ENCODE data around the gene FMNL2. TPM values are rescaled to one million over a fixed set of nuclear protein-coding genes. Genes with fewer than 3 reads are reported as not detected.
"Not testable (repeated sequence)": the region's sequence is repeated elsewhere in the genome, so short reads cannot be mapped to it uniquely, and the experiment has no call there.

Gene FMNL2
- total RNA-seq, 1 experiment from 2014 or later = 33.6 TPM

- Mint-ChIP-seq H3K27me3 (ENCODE audit: low read depth) (no peaks in the 10 kb centered on the region), H3K36me3 (ENCODE audit: insufficient read depth in 1 of 3, low read depth in 3 of 3) (peaks cover 0 to 3% (median 0%) of the 10 kb centered on the region in 3 experiments; a peak in 2 of 7 replicates), H3K27ac (no peak overlapping the region), H3K4me1 (peaks cover 22 to 24% of the 10 kb centered on the region in 2 experiments), H3K9me3 (no peaks in the 10 kb centered on the region), H3K4me3 (no peak overlapping the region)
- H3K27ac ChIP-seq (ENCODE audit: insufficient read length, low read depth, low read length) = no peak overlapping the region
- H4K8ac ChIP-seq (replicated peaks; ENCODE audit: insufficient read length, low read depth, low read length) = no peak overlapping the region
- no peak overlapping the region for H3T11ph ChIP-seq (ENCODE audit: low read length)
- TF ChIP-seq CTCF (conservative IDR thresholded peaks at IDR 0.05) = no peak
- H3K56ac ChIP-seq (ENCODE audit: insufficient read length, low read depth, low read length) = no peak overlapping the region
- no peak overlapping the region for H3K4me2 ChIP-seq (ENCODE audit: insufficient read depth, insufficient read length, low read length)
- no peak overlapping the region for H2BK15ac ChIP-seq (ENCODE audit: low read depth, low read length)
- no peaks in the 10 kb centered on the region for H3K4me1 ChIP-seq (ENCODE audit: insufficient read depth, low read length)
- no peaks in the 10 kb centered on the region for H3K23me2 ChIP-seq (ENCODE audit: insufficient read length, low read depth, low read length, poor library complexity, severe bottlenecking)
- H4K5ac ChIP-seq (ENCODE audit: insufficient read length, low read depth, low read length) = no peak overlapping the region
- no peaks in the 10 kb centered on the region for H3K79me2 ChIP-seq (ENCODE audit: insufficient read depth, low read length)
- H3K79me1 ChIP-seq (ENCODE audit: insufficient read depth, low read depth, low read length, poor library complexity, severe bottlenecking) = peaks cover 3% of the 10 kb centered on the region
- H2BK5ac ChIP-seq (ENCODE audit: insufficient read length, low read length) = no peak overlapping the region
- no peaks in the 10 kb centered on the region for H3K9me3 ChIP-seq (ENCODE audit: control insufficient read depth, low read depth, low read length)
- H2BK12ac ChIP-seq (ENCODE audit: insufficient read length, low read depth, low read length) = no peak overlapping the region
- no peak for DNase-seq
- H3K23ac ChIP-seq (ENCODE audit: insufficient read length, low read depth, low read length) = no peak overlapping the region
- H2BK20ac ChIP-seq (ENCODE audit: low read depth, low read length, poor library complexity, severe bottlenecking) = no peak overlapping the region
- H3K18ac ChIP-seq (ENCODE audit: insufficient read length, low read depth, low read length) = no peak overlapping the region
- H3K14ac ChIP-seq (ENCODE audit: insufficient read depth, low read length) = no peak overlapping the region
- no peak overlapping the region for H2AK5ac ChIP-seq (ENCODE audit: insufficient read length, low read length)
- H3K4ac ChIP-seq (ENCODE audit: low read depth, low read length) = no peak overlapping the region
- H2BK120ac ChIP-seq (ENCODE audit: low read depth, low read length, poor library complexity, severe bottlenecking) = no peak overlapping the region
- no peaks in the 10 kb centered on the region for H4K20me1 ChIP-seq (ENCODE audit: control insufficient read depth, insufficient read depth, insufficient read length)
- H4K91ac ChIP-seq (ENCODE audit: insufficient read length, low read depth, low read length) = no peak overlapping the region
- H3K9ac ChIP-seq (ENCODE audit: extremely low read depth, insufficient read length, low read length) = no peak overlapping the region
- no peaks in the 10 kb centered on the region for H3K27me3 ChIP-seq (ENCODE audit: insufficient read depth, low read length)
- no peak overlapping the region for H2AFZ ChIP-seq (ENCODE audit: low read length)
Measured at GRCh38 chr2:152520759-152521158, 185.8 kb downstream of the FMNL2 start.

GRCh38 chr2:152522446-152522845 is 187.5 kb downstream of the FMNL2 start:
- not testable (repeated sequence) for H3K4me2 ChIP-seq (ENCODE audit: insufficient read depth, insufficient read length, low read length); H2AK5ac ChIP-seq (ENCODE audit: insufficient read length, low read length); H3K14ac ChIP-seq (ENCODE audit: insufficient read depth, low read length); H2BK120ac ChIP-seq (ENCODE audit: low read depth, low read length, poor library complexity, severe bottlenecking); H4K8ac ChIP-seq (replicated peaks; ENCODE audit: insufficient read length, low read depth, low read length); H2AFZ ChIP-seq (ENCODE audit: low read length); H2BK15ac ChIP-seq (ENCODE audit: low read depth, low read length); H3K4me1 ChIP-seq (ENCODE audit: insufficient read depth, low read length); H2BK5ac ChIP-seq (ENCODE audit: insufficient read length, low read length); H3K23ac ChIP-seq (ENCODE audit: insufficient read length, low read depth, low read length); H3K23me2 ChIP-seq (ENCODE audit: insufficient read length, low read depth, low read length, poor library complexity, severe bottlenecking); H3K79me1 ChIP-seq (ENCODE audit: insufficient read depth, low read depth, low read length, poor library complexity, severe bottlenecking); H3K9ac ChIP-seq (ENCODE audit: extremely low read depth, insufficient read length, low read length); H3K27ac ChIP-seq (ENCODE audit: insufficient read length, low read depth, low read length); H4K5ac ChIP-seq (ENCODE audit: insufficient read length, low read depth, low read length); H3K27ac Mint-ChIP-seq; H3K18ac ChIP-seq (ENCODE audit: insufficient read length, low read depth, low read length); H3T11ph ChIP-seq (ENCODE audit: low read length); H4K91ac ChIP-seq (ENCODE audit: insufficient read length, low read depth, low read length); H3K9me3 ChIP-seq (ENCODE audit: control insufficient read depth, low read depth, low read length); H3K9me3 Mint-ChIP-seq; H3K79me2 ChIP-seq (ENCODE audit: insufficient read depth, low read length); H3K36me3 Mint-ChIP-seq (ENCODE audit: insufficient read depth in 1 of 3, low read depth in 3 of 3); H4K20me1 ChIP-seq (ENCODE audit: control insufficient read depth, insufficient read depth, insufficient read length); DNase-seq; H2BK12ac ChIP-seq (ENCODE audit: insufficient read length, low read depth, low read length); H3K4ac ChIP-seq (ENCODE audit: low read depth, low read length); H3K27me3 Mint-ChIP-seq (ENCODE audit: low read depth); H3K56ac ChIP-seq (ENCODE audit: insufficient read length, low read depth, low read length); H3K4me3 Mint-ChIP-seq; H2BK20ac ChIP-seq (ENCODE audit: low read depth, low read length, poor library complexity, severe bottlenecking); H3K27me3 ChIP-seq (ENCODE audit: insufficient read depth, low read length)
- no CpG with 5 or more reads among the region's 3 CpGs for WGBS (ENCODE audit: extremely low coverage, insufficient read length, low lambda C conversion rate)
- peaks cover 22 to 24% of the 10 kb centered on the region in 2 experiments for H3K4me1 Mint-ChIP-seq

Data from H9 (cell line).